Sigmoid colon (tissue), 4 donors: ENCODE results near the gene ALDH3A2.

Source experiments
- EP300 ChIP-seq, 4 donors: sonication (generic); formaldehyde crosslinking; IDR thresholded peaks; one replicate each; pipeline ENCODE4 v1.6.1; 2017; ENCODE audit warnings: antibody characterized with exemption in 4 of 4
- POLR2A ChIP-seq, 2 donors: fragments of 450-650 bp; IDR thresholded peaks; one replicate each; pipeline ENCODE4 v1.6.1; 2016; ENCODE audit warnings: antibody characterized with exemption in 2 of 2, mild to moderate bottlenecking in 2 of 2, moderate library complexity in 2 of 2
- POLR2AphosphoS5 ChIP-seq, 4 donors: sonication (generic); formaldehyde crosslinking; IDR thresholded peaks; one replicate each; pipeline ENCODE4 v1.6.1; 2017; ENCODE audit warnings: antibody characterized with exemption in 4 of 4
- TF ChIP-seq, protein P1 (sequence below), 4 experiments: fragments of 450-650 bp in 3 of 4; fragments of 200-600 bp in 1 of 4; IDR thresholded peaks; one replicate each; pipeline ENCODE4 v1.5.1; 2016 to 2019; ENCODE audit warnings: antibody characterized with exemption in 4 of 4, mild to moderate bottlenecking in 3 of 4, moderate library complexity in 2 of 4

DNA sequence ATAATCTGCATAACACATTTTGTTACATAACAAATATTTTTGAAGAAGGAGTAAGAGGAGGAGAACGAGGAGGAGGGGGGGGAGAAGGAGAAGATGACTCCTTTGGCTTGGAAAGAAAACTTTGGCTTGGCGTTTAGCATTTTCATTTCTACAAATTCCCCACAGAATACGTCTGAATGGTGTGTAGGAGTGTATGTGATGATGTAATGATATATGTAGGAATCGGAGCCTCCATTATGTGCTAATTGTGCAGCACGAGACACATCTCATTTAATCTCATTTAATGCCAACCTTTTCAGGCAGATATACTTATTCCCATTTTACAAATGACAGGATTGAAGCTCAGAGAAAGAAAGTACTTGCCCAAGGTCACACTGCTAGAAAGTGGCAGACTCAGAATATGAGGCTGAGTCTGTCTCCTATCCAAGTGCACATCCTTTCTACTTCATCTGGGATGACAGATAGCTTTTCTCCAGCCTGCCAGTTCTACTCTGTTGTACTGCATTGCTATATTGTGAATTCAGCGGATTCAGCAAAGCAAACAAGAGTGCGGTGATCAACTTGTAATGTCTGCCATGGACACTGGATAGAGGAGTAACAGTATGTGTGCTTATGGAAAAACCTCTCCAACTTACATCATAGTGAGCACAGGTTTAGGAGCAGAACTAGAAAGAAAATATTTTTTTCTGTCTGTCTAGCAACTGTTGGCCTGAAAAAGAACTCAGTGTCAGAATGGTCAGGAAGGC, 78.3 kb downstream of the ALDH3A2 start:
- TF ChIP-seq, protein P1, sequence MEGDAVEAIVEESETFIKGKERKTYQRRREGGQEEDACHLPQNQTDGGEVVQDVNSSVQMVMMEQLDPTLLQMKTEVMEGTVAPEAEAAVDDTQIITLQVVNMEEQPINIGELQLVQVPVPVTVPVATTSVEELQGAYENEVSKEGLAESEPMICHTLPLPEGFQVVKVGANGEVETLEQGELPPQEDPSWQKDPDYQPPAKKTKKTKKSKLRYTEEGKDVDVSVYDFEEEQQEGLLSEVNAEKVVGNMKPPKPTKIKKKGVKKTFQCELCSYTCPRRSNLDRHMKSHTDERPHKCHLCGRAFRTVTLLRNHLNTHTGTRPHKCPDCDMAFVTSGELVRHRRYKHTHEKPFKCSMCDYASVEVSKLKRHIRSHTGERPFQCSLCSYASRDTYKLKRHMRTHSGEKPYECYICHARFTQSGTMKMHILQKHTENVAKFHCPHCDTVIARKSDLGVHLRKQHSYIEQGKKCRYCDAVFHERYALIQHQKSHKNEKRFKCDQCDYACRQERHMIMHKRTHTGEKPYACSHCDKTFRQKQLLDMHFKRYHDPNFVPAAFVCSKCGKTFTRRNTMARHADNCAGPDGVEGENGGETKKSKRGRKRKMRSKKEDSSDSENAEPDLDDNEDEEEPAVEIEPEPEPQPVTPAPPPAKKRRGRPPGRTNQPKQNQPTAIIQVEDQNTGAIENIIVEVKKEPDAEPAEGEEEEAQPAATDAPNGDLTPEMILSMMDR (IDR thresholded peaks at IDR 0.05): no peak
- TF ChIP-seq POLR2A (IDR thresholded peaks at IDR 0.05) (no peak), EP300 (IDR thresholded peaks at IDR 0.05) (no peak), POLR2AphosphoS5 (IDR thresholded peaks at IDR 0.05) (no peak)
